ENCODE measurements around the gene ERAP2. TPM values are rescaled to one million over a fixed set of nuclear protein-coding genes. Genes with fewer than 3 reads are reported as not detected.

Gene ERAP2
- total RNA-seq, 1 donor from 2014 or later = 51.3 TPM

GRCh38 chr5:96935559-96936430, 59.5 kb downstream of the ERAP2 start, which contains the start of gene LNPEP:
Gene LNPEP, plus strand, starts transcription at chr5:96936080. Its CDS starts 76 bp downstream, at chr5:96936156.
- peak within 1 kb of the TSS; percentile 81 for H3K4me3 Mint-ChIP-seq
- no peaks in the 10 kb centered on the region for H3K27me3 Mint-ChIP-seq
- H3K27ac Mint-ChIP-seq = peak within 1 kb of the TSS; percentile 94
- no peaks in the 10 kb centered on the region for H3K9me3 Mint-ChIP-seq
- intact Hi-C loops (cut with micrococcal nuclease) = loop anchor here (1.0 to 10.0 kb wide), 14 partner anchors 22 to 1380 kb away; partner anchors contain the start of genes ARSK, CAST, ELL2 and ERAP2
- H3K36me3 Mint-ChIP-seq (ENCODE audit: low read depth) = peaks cover 18% of the 10 kb centered on the region
- peak; percentile 99 for DNase-seq
- peaks cover 54% of the 10 kb centered on the region for H3K4me1 Mint-ChIP-seq

- Mint-ChIP-seq H3K4me1 (peaks cover 54% of the 10 kb centered on the region), H3K27me3 (no peaks in the 10 kb centered on the region), H3K27ac (peak overlapping the region; percentile 94), H3K4me3 (peak overlapping the region; percentile 81), H3K36me3 (ENCODE audit: low read depth) (peaks cover 20% of the 10 kb centered on the region), H3K9me3 (no peaks in the 10 kb centered on the region)
- intact Hi-C loops (cut with micrococcal nuclease) = loop anchor here (5.0 to 10.0 kb wide), 4 partner anchors 158 to 1112 kb away; partner anchors contain the start of genes ELL2 and GLRX
- peak; percentile 87 for DNase-seq
These were observed 60.4 kb downstream of the ERAP2 start for GRCh38 chr5:96936431-96937320.

GRCh38 chr5:96940586-96940985, 64.3 kb downstream of the ERAP2 start:
- H3K27ac Mint-ChIP-seq = no peak overlapping the region
- H3K36me3 Mint-ChIP-seq (ENCODE audit: low read depth) = peaks cover 33% of the 10 kb centered on the region
- no peak for DNase-seq
- H3K4me3 Mint-ChIP-seq = no peak overlapping the region
- intact Hi-C loops (cut with micrococcal nuclease) = no loop called here
- peaks cover 51% of the 10 kb centered on the region for H3K4me1 Mint-ChIP-seq
- H3K9me3 Mint-ChIP-seq = no peaks in the 10 kb centered on the region
- H3K27me3 Mint-ChIP-seq = no peaks in the 10 kb centered on the region

- Mint-ChIP-seq H3K36me3 (ENCODE audit: low read depth) (peaks cover 36% of the 10 kb centered on the region), H3K27ac (no peak overlapping the region), H3K4me1 (peaks cover 57% of the 10 kb centered on the region), H3K4me3 (no peak overlapping the region), H3K9me3 (no peaks in the 10 kb centered on the region), H3K27me3 (no peaks in the 10 kb centered on the region)
- no peak for DNase-seq
- intact Hi-C loops (cut with micrococcal nuclease) = no loop called here
These were observed 64.8 kb downstream of the ERAP2 start for GRCh38 chr5:96941140-96941539.

- Mint-ChIP-seq H3K27me3 (no peaks in the 10 kb centered on the region), H3K4me1 (peaks cover 57% of the 10 kb centered on the region), H3K9me3 (no peaks in the 10 kb centered on the region), H3K4me3 (no peak overlapping the region), H3K36me3 (ENCODE audit: low read depth) (peaks cover 35% of the 10 kb centered on the region), H3K27ac (no peak overlapping the region)
- intact Hi-C loops (cut with micrococcal nuclease) = no loop called here
- peak; percentile 48 for DNase-seq
These were observed 65.8 kb downstream of the ERAP2 start for GRCh38 chr5:96942078-96942477.

- Mint-ChIP-seq H3K27ac (no peak overlapping the region), H3K9me3 (no peaks in the 10 kb centered on the region), H3K4me3 (no peak overlapping the region), H3K36me3 (ENCODE audit: low read depth) (peaks cover 32% of the 10 kb centered on the region), H3K27me3 (no peaks in the 10 kb centered on the region), H3K4me1 (peaks cover 53% of the 10 kb centered on the region)
- intact Hi-C loops (cut with micrococcal nuclease) = no loop called here
- DNase-seq = peak; percentile 34
These were observed 66.6 kb downstream of the ERAP2 start for GRCh38 chr5:96942911-96943310.

- Mint-ChIP-seq H3K4me3 (no peak overlapping the region), H3K4me1 (peaks cover 44% of the 10 kb centered on the region), H3K27ac (peak overlapping the region; percentile 2), H3K9me3 (no peaks in the 10 kb centered on the region), H3K36me3 (ENCODE audit: low read depth) (peaks cover 25% of the 10 kb centered on the region), H3K27me3 (no peaks in the 10 kb centered on the region)
- peak; percentile 51 for DNase-seq
- intact Hi-C loops (cut with micrococcal nuclease) = no loop called here
These were observed 67.5 kb downstream of the ERAP2 start for GRCh38 chr5:96943799-96944198.

- Mint-ChIP-seq H3K9me3 (no peaks in the 10 kb centered on the region), H3K36me3 (ENCODE audit: low read depth) (peaks cover 33% of the 10 kb centered on the region), H3K27me3 (no peaks in the 10 kb centered on the region), H3K4me3 (no peak overlapping the region), H3K4me1 (peaks cover 50% of the 10 kb centered on the region), H3K27ac (no peak overlapping the region)
- intact Hi-C loops (cut with micrococcal nuclease) = no loop called here
- DNase-seq = peak; percentile 24
These were observed 69.0 kb downstream of the ERAP2 start for GRCh38 chr5:96945144-96945897.

- Mint-ChIP-seq H3K36me3 (ENCODE audit: low read depth) (peaks cover 31% of the 10 kb centered on the region), H3K27me3 (no peaks in the 10 kb centered on the region), H3K9me3 (no peaks in the 10 kb centered on the region), H3K4me3 (no peak overlapping the region), H3K4me1 (peaks cover 45% of the 10 kb centered on the region), H3K27ac (no peak overlapping the region)
- intact Hi-C loops (cut with micrococcal nuclease) = no loop called here
- peak; percentile 8 for DNase-seq
These were observed 70.1 kb downstream of the ERAP2 start for GRCh38 chr5:96946381-96946780.

GRCh38 chr5:96952118-96952750, 75.9 kb downstream of the ERAP2 start:
- Mint-ChIP-seq H3K4me1 (peaks cover 47% of the 10 kb centered on the region), H3K27me3 (no peaks in the 10 kb centered on the region), H3K36me3 (ENCODE audit: low read depth) (peaks cover 21% of the 10 kb centered on the region), H3K9me3 (no peaks in the 10 kb centered on the region), H3K4me3 (no peak overlapping the region), H3K27ac (no peak overlapping the region)
- intact Hi-C loops (cut with micrococcal nuclease) = loop anchor here (2.0 kb wide), 1 partner anchor 15 kb away; no protein-coding TSS in a partner anchor
- DNase-seq = peak; percentile 32

- peaks cover 55% of the 10 kb centered on the region for H3K4me1 Mint-ChIP-seq
- H3K9me3 Mint-ChIP-seq = no peaks in the 10 kb centered on the region
- peak; percentile 55 for DNase-seq
- H3K4me3 Mint-ChIP-seq = no peak overlapping the region
- peaks cover 22% of the 10 kb centered on the region for H3K36me3 Mint-ChIP-seq (ENCODE audit: low read depth)
- H3K27ac Mint-ChIP-seq = no peak overlapping the region
- no peaks in the 10 kb centered on the region for H3K27me3 Mint-ChIP-seq
- intact Hi-C loops (cut with micrococcal nuclease) = loop anchor here (2.0 kb wide), 1 partner anchor 14 kb away; no protein-coding TSS in a partner anchor
These were observed 76.9 kb downstream of the ERAP2 start for GRCh38 chr5:96952974-96953730.

Data from activated CD4-positive, alpha-beta T cell treated with anti-CD3 and anti-CD28 coated beads, Interleukin-2, amount 10 ng/mL, durations not matched to agents 24 days and 14 days (primary cell).